D721Med (cell line): ENCODE data around the gene PDK1.

Experiments used
- DNase-seq: peaks from one replicate; pipeline ENCODE4 v3.0.0; 2011; ENCODE audit warnings: low spot score; ENCODE audit not compliant: insufficient read length
- FAIRE-seq: peaks from 2 replicates; lab custom pipeline; 2011; peaks lifted over from hg19 to GRCh38; lab: Jason Lieb, UNC
- TF ChIP-seq, protein P1 (sequence below): IDR thresholded peaks from 2 replicates; pipeline ENCODE4 v1.5.1; 2012; ENCODE audit warnings: mild to moderate bottlenecking, control low read depth; ENCODE audit not compliant: insufficient read depth; ENCODE audit errors: missing control alignments

The PDK1 gene

DNA sequence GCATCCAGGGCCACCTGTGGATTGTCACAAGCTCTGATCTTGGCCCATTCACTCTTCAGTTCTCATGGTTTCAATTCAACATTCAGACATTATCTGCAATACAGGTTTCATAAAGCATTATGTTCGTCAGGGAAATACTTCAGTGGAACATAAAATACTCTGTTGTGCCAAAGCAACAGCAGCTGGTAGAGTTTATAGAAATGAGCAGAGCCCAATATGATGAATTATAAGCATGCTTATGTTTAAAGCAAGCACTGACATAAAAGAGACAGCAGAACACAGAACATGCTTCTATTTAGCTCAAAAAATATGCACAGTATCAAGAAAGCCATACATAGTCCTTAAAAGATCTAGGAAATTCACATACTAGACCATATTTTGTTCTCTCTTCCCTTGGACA is 71.3 kb downstream of the PDK1 start:
- TF ChIP-seq, protein P1, sequence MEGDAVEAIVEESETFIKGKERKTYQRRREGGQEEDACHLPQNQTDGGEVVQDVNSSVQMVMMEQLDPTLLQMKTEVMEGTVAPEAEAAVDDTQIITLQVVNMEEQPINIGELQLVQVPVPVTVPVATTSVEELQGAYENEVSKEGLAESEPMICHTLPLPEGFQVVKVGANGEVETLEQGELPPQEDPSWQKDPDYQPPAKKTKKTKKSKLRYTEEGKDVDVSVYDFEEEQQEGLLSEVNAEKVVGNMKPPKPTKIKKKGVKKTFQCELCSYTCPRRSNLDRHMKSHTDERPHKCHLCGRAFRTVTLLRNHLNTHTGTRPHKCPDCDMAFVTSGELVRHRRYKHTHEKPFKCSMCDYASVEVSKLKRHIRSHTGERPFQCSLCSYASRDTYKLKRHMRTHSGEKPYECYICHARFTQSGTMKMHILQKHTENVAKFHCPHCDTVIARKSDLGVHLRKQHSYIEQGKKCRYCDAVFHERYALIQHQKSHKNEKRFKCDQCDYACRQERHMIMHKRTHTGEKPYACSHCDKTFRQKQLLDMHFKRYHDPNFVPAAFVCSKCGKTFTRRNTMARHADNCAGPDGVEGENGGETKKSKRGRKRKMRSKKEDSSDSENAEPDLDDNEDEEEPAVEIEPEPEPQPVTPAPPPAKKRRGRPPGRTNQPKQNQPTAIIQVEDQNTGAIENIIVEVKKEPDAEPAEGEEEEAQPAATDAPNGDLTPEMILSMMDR = no peak
- DNase-seq (no peak), FAIRE-seq (no peak)

DNA sequence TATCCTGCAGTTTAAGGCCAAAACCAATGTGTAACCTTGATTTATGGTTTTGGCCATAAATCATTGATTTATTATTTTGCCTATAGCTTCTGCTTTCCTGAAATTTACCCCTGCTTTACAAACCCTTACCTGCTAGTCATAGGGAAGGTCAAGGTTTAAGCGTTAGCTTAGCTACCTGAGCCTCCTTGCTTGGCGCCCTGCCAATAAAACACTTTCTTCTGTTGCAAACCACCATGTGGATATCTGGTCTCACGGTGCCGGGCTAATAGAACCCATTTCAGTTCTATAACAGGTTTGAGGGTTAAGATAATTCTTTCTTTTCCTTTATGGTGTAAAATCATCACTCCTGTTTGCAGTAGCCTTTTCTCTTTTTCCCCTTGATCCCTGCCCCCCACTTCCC is 72.2 kb downstream of the PDK1 start:
- TF ChIP-seq, protein P1 = no peak
- FAIRE-seq (no peak), DNase-seq (no peak)

DNA sequence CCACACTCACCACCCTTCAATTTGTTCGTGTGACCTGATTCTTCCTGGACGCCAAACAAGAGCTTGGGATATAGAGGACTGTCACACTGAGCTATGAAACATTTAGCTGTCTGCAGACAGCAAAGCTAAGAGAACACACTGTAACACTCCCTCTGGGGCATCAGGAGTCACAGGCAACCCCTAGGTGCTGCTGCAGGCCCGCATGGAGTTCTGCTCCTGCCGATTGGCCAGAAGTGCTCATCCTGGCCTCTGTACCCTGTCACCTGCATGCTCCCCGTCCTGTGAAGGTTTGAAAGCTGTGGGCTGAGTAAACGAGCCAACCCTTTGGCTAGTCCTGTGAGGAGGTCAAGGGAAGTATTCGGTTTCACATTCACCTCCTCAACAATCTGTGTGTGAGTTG is 73.7 kb downstream of the PDK1 start:
- TF ChIP-seq, protein P1 = no peak
- FAIRE-seq = no peak

DNA sequence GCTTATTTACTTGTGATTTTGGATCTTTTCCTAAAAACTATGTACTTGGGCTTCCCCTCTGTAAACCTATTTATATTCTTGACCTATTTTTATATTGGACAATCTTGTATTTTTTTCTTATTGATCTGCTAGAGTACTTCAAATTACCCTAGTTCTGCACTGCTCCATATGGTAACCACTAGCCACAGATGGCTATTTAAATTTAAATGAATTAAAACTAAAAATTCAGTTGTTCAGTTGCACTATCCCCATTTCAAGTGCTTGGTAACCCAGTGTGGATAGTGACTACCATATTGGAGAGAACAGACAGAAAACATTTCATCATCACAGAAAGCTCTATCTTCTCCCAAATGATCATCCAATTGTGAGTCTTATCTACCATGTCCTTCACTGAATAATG is 74.3 kb downstream of the PDK1 start:
- TF ChIP-seq, protein P1 = no peak
- FAIRE-seq = no peak

More for the DNA sequence above, 73.7 kb downstream of the PDK1 start:
- no peak for DNase-seq

DNA sequence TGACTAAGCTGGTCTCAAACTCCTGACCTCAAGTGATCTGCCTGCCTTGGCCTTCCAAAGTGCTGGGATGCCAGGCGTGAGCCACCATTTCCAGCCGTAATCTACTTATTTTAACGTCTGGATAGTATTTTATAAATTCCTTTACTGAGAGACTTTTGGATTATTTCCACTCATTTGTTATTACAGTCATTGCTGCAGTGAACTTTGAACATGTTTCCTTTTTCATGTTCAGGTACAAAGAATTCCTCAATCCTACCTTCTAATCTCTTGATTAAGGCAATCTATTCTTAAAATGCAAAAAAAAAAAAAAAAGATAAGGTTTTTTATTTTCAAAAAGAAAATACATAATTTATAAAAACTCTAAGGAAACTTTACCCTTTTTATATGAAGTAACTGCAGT is 78.6 kb downstream of the PDK1 start:
- DNase-seq (no peak), FAIRE-seq (no peak)
- TF ChIP-seq, protein P1 = no peak

More for the DNA sequence above, 74.3 kb downstream of the PDK1 start:
- no peak for DNase-seq

DNA sequence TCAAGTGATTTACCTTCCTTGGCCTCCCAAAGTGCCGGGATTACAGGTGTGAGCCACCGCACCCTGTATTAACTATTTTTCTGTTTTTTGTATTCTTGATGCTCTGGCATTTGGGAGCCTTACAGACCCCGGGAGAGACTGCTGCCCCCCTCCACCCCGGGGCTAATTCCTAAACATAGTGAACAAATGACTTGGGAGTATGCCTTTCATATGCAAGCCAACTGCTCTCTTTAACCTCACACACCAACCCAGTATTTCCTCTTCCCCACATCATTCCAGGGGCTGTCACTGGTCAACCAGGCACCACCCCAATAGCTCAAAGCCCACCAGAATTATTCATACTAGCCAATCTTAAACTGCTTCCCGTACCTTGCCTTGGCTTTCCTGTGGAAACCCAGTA is 79.7 kb downstream of the PDK1 start:
- TF ChIP-seq, protein P1 = no peak
- DNase-seq (no peak), FAIRE-seq (no peak)

DNA sequence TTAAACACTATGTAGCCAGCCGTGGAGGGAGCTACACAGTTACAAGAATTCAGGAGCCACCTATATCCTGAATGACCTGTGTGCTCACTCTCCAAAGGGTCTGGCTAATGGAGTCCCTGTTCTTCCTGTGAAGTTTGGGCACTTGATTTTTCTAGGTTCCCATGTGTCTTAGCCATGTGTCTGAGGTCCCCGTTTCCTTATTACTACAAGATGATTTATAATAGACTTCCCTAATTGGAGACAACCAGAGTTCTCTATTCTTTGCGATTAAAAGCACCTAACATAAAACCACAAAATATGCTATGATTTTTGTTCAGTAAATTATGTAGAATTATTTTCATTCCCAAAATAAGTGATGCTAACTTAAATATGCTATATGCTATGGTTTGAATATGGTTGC is 83.4 kb downstream of the PDK1 start:
- FAIRE-seq = no peak
- no peak for DNase-seq
- TF ChIP-seq, protein P1 = no peak
